Ovary (tissue), 9 donors: ENCODE measurements around the gene LDB2. TPM values are rescaled to one million over a fixed set of nuclear protein-coding genes. Genes with fewer than 3 reads are reported as not detected.

ENCODE experiments used
- DNase-seq, 5 donors: peaks; one replicate each; pipeline ENCODE4 v3.0.0-alpha.2; 2019 to 2020
- H3K27ac ChIP-seq, 2 donors: fragments of 200-600 bp; one replicate each; pipeline versions ENCODE4 v1.5.1 to v1.8.0; 2019 to 2022
- H3K27me3 ChIP-seq: fragments of 200-600 bp; one replicate; pipeline ENCODE4 v1.8.0; 2022
- H3K36me3 ChIP-seq: fragments of 200-600 bp; sonication (generic); one replicate; pipeline ENCODE4 v1.5.1; 2019
- H3K4me1 ChIP-seq: one replicate; pipeline ENCODE4 v1.8.1; 2013; ENCODE audit warnings: mild to moderate bottlenecking, moderate library complexity; ENCODE audit not compliant: insufficient read depth
- H3K4me3 ChIP-seq: fragments of 200-600 bp; sonication (generic); one replicate; pipeline ENCODE4 v1.5.1; 2017
- H3K9me3 ChIP-seq, 2 donors: fragments of 200-600 bp in 1 of 2; sonication (generic) in 1 of 2; one replicate each; pipeline versions ENCODE4 v1.5.1 to v1.8.1; 2013 to 2019; ENCODE audit warnings: mild to moderate bottlenecking in 1 of 2, moderate library complexity in 1 of 2
- CTCF ChIP-seq, 3 donors: fragments of 450-650 bp in 2 of 3; fragments of 200-600 bp in 1 of 3; IDR thresholded peaks; one replicate each; pipeline versions ENCODE4 v1.5.1 to v1.8.0; 2016 to 2022; ENCODE audit warnings: antibody characterized with exemption in 3 of 3, mild to moderate bottlenecking in 1 of 3
- EP300 ChIP-seq: sonication (generic); formaldehyde crosslinking; IDR thresholded peaks from one replicate; pipeline ENCODE4 v1.6.1; 2017; ENCODE audit warnings: antibody characterized with exemption
- POLR2A ChIP-seq: fragments of 450-650 bp; IDR thresholded peaks from one replicate; pipeline ENCODE4 v1.6.1; 2017; ENCODE audit warnings: antibody characterized with exemption, mild to moderate bottlenecking, moderate library complexity
- WGBS, 3 donors: extraction: QIAGEN DNeasy Blood & Tissue Kit in 1 of 3; methylation state at CpG; one replicate each; pipeline versions ENCODE4 v1.1.5 to v1.1.7; 2013 to 2017; 5-methylcytosine and 5-hydroxymethylcytosine counted together
- intact Hi-C, 4 donors: fragments of 100-400 bp; cut with DNase I; formaldehyde crosslinking; loops; one replicate each; pipeline versions ENCODE4 v1.11.0 to v1.15.1; 2022 to 2023
- polyA plus RNA-seq, 2 donors: library from polyadenylated mRNA; stranded (reverse); fragments of 200-250 nt in 1 of 2; fragments of 350-450 nt in 1 of 2; fragmentation: Illumina TruSeq in 1 of 2; extraction: RNeasy Lipid Tissue Mini Kit (QIAGEN cat#74804) in 1 of 2; gene quantifications; one replicate each; pipeline ENCODE4 v1.2.3, GENCODE V29; 2013 to 2014
- total RNA-seq, 7 donors: library from RNA; depleted of rRNA in 2 of 7; stranded (reverse); fragments of >200 nt in 2 of 7; fragmentation: NEBNext Ultra II Directional in 3 of 7; extraction: Animal tissue kit (Norgen Biotek cat#: 25700) in 3 of 7; gene quantifications; one replicate each; pipeline versions ENCODE4 v1.1.0 to v1.2.4, GENCODE V29; 2016 to 2023
- donor health status: DM: no; HTN: no; CAD: no; lungs with moderate emphysema.
- donor health status: DM: no; HTN: no; CAD: no.
- donor health status: Bipolar disorder and iron deficiency.
- donor health status: DM: yes; HTN: yes; CAD: no.
- donor health status: DM: no; HTN: no; CAD: no.
- donor health status: DM: yes; HTN: yes; CAD: no.

Gene LDB2
- total and polyA plus RNA-seq, 9 donors = 17.0 to 89.1 (median 27.4) TPM

- intact Hi-C loops = no loop called here
- no peak for DNase-seq
- Histone ChIP-seq H3K9me3 (no peaks in the 10 kb centered on the region), H3K36me3 (no peaks in the 10 kb centered on the region), H3K4me3 (no peak overlapping the region), H3K4me1 (peaks cover 24% of the 10 kb centered on the region), H3K27me3 (no peaks in the 10 kb centered on the region), H3K27ac (peak overlapping the region in 1 of 2 donors; percentile 59)
- no peak for TF ChIP-seq POLR2A
- TF ChIP-seq CTCF (IDR thresholded peaks at IDR 0.05) = no peak
- TF ChIP-seq EP300 = no peak
- WGBS, 3 donors = 43 to 47% (median 47%) methylated on average over 2 of the region's 2 CpGs
These were observed 226.7 kb downstream of the LDB2 start for GRCh38 chr4:16671741-16672140.

- 94 to 98% (median 98%) methylated on average over 1 of the region's 1 CpG for WGBS, 3 donors
- TF ChIP-seq EP300 (no peak), CTCF (IDR thresholded peaks at IDR 0.05) (no peak), POLR2A (no peak)
- Histone ChIP-seq H3K4me1 (peaks cover 23% of the 10 kb centered on the region), H3K27ac (no peak overlapping the region), H3K27me3 (no peaks in the 10 kb centered on the region), H3K9me3 (no peaks in the 10 kb centered on the region), H3K4me3 (no peak overlapping the region), H3K36me3 (no peaks in the 10 kb centered on the region)
- DNase-seq = no peak
- intact Hi-C loops = no loop called here
These were observed 227.7 kb downstream of the LDB2 start for GRCh38 chr4:16670727-16671126.

GRCh38 chr4:16669036-16669435 lies 229.4 kb downstream of the LDB2 start:
- no peak overlapping the region for H3K27ac ChIP-seq
- no peak overlapping the region for H3K4me3 ChIP-seq
- peaks cover 23% of the 10 kb centered on the region for H3K4me1 ChIP-seq
- no peaks in the 10 kb centered on the region for H3K36me3 ChIP-seq
- peak in 3 of 5 donors; percentile 46 to 73 (median 59) for DNase-seq
- intact Hi-C loops = no loop called here
- no peak for TF ChIP-seq CTCF (IDR thresholded peaks at IDR 0.05)
- TF ChIP-seq POLR2A = no peak
- TF ChIP-seq EP300 = no peak
- no peaks in the 10 kb centered on the region for H3K9me3 ChIP-seq
- no peaks in the 10 kb centered on the region for H3K27me3 ChIP-seq

GRCh38 chr4:16668488-16668887 lies 230.0 kb downstream of the LDB2 start:
- no peaks in the 10 kb centered on the region for H3K9me3 ChIP-seq
- no peak for TF ChIP-seq CTCF (IDR thresholded peaks at IDR 0.05)
- no peak for TF ChIP-seq POLR2A
- no peak for TF ChIP-seq EP300
- WGBS, 3 donors = 38 to 54% (median 50%) methylated on average over 1 of the region's 1 CpG
- H3K27me3 ChIP-seq = no peaks in the 10 kb centered on the region
- intact Hi-C loops = no loop called here
- H3K36me3 ChIP-seq = no peaks in the 10 kb centered on the region
- no peak overlapping the region for H3K27ac ChIP-seq
- H3K4me1 ChIP-seq = peaks cover 23% of the 10 kb centered on the region
- no peak for DNase-seq
- no peak overlapping the region for H3K4me3 ChIP-seq

- DNase-seq = no peak
- Histone ChIP-seq H3K27me3 (no peaks in the 10 kb centered on the region), H3K9me3 (no peaks in the 10 kb centered on the region), H3K4me1 (peaks cover 17% of the 10 kb centered on the region), H3K36me3 (no peaks in the 10 kb centered on the region), H3K4me3 (no peak overlapping the region), H3K27ac (no peak overlapping the region)
- WGBS, 3 donors = 92 to 94% (median 94%) methylated on average over 3 of the region's 3 CpGs
- intact Hi-C loops = no loop called here
- TF ChIP-seq CTCF (IDR thresholded peaks at IDR 0.05) (no peak), EP300 (no peak), POLR2A (no peak)
These were observed 231.0 kb downstream of the LDB2 start for GRCh38 chr4:16667464-16667863.
